ENCODE results near the gene ARID2.

Gene ARID2

GRCh38 chr12:45757172-45757571 lies 27.7 kb downstream of the ARID2 start:
- TF ChIP-seq CTCF (IDR thresholded peaks at IDR 0.05; ENCODE audit: low read depth, low read length) = no peak
- no peak overlapping the region for H3K4me3 ChIP-seq (ENCODE audit: low read depth, low read length)

- TF ChIP-seq CTCF (IDR thresholded peaks at IDR 0.05; ENCODE audit: low read depth, low read length) = no peak
- H3K4me3 ChIP-seq (ENCODE audit: low read depth, low read length) = no peak overlapping the region
Observed at GRCh38 chr12:45760333-45760732, 30.8 kb downstream of the ARID2 start.

- TF ChIP-seq CTCF (IDR thresholded peaks at IDR 0.05; ENCODE audit: low read depth, low read length) = peak; percentile 39; the same call in 1 of the 2 replicates
- no peak overlapping the region for H3K4me3 ChIP-seq (ENCODE audit: low read depth, low read length)
Observed at GRCh38 chr12:45762185-45763110, 32.9 kb downstream of the ARID2 start.

- TF ChIP-seq CTCF (IDR thresholded peaks at IDR 0.05; ENCODE audit: low read depth, low read length) = no peak
- H3K4me3 ChIP-seq (ENCODE audit: low read depth, low read length) = no peak overlapping the region
Observed at GRCh38 chr12:45763381-45763780, 33.9 kb downstream of the ARID2 start.

- TF ChIP-seq CTCF (IDR thresholded peaks at IDR 0.05; ENCODE audit: low read depth, low read length) = no peak
- no peak overlapping the region for H3K4me3 ChIP-seq (ENCODE audit: low read depth, low read length)
Observed at GRCh38 chr12:45768194-45768593, 38.7 kb downstream of the ARID2 start.

- no peak overlapping the region for H3K4me3 ChIP-seq (ENCODE audit: low read depth, low read length)
- TF ChIP-seq CTCF (IDR thresholded peaks at IDR 0.05; ENCODE audit: low read depth, low read length) = no peak
Observed at GRCh38 chr12:45773747-45774146, 44.2 kb downstream of the ARID2 start.

- H3K4me3 ChIP-seq (ENCODE audit: low read depth, low read length) = no peak overlapping the region
- TF ChIP-seq CTCF (IDR thresholded peaks at IDR 0.05; ENCODE audit: low read depth, low read length) = no peak
Observed at GRCh38 chr12:45774508-45775162, 45.1 kb downstream of the ARID2 start.
